CD4-positive, alpha-beta T cell treated with Interleukin-17A for 4 hours (primary cell): ENCODE data around the gene GABRG3.

ENCODE experiments used
- DNase-seq: peaks from one replicate; pipeline ENCODE4 v3.0.0-alpha.2; 2020; ENCODE audit warnings: mixed read lengths

Gene GABRG3

GRCh38 chr15:27250223-27250622 is 279.2 kb downstream of the GABRG3 start:
- no peak for DNase-seq

DNA sequence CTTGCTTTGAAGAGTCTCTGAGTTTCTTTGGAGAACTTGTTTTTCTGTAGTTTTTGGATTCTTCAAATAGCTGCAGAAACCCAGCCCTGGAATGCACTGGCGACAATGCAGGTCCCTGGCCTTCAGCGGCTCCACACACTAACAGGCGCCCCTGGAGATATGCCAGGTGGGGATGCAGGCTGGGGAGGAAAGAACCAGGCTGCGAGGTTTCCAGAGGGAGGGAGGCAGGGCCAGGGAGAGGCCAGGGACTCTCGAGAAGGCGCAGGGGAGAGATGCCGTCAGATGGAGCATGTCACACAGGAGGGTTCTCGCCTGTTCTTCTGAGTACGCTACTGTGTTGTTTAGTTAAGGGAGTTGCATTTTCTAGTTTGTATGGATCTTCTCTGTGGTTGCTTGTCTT is 283.1 kb downstream of the GABRG3 start:
- no peak for DNase-seq

DNA sequence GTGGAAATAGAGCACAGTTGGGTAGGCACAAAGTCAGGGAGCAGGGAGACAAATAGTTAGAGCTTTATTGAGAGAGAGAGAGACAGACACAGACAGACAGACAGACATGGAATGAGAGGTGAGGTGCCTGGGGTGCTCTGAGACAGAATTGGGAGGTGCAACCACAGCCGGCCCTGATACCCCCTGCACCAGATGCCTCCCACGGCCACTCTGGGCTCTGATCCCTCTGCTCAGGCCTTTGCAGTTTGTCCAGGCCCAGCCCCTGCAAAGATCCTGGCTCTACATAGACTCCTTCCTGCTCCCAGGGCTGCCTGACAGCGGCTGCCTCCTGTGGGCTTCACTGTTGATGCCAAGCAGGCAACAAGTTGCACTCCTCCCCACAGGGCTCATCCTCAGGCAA is 283.8 kb downstream of the GABRG3 start:
- no peak for DNase-seq

GRCh38 chr15:27256446-27256845 is 285.5 kb downstream of the GABRG3 start:
- DNase-seq: no peak

DNA sequence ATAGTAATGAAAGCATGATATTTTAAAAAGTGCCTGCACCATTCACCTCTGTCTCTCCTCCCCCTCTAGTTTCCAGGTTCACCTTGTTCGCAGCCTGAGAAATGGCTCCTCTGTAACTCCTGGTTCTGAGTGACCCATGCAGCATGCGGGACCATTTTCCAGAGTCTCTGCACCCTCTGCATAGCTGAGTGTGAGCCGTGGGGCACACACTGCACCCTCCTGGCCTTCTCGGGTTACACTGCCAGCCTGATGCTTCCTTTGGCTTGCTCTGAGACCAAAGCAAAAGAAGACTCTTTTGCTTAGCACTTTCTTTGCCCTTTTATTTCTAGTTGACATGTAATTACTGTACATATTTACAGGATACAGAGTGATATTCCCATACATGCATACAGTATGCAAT is 287.3 kb downstream of the GABRG3 start:
- DNase-seq: no peak

DNA sequence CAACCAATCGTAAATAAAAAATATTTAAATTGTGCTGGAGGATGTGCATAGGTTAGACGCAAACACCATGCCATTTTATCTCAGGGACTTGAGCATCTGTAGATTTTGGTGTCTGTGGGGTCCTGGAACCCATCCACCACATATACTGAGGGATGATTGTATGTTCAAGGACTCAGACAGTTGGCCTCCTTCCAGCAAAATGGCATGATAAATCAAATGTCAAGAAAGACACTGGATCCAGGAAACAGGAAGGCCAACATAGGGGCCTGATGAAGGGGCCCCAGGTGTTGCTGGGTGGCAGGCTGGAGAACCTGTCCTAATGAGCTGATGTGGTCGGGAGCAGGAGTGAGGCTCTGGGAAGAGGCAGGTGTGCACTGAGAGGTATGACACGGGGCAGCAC is 289.5 kb downstream of the GABRG3 start:
- DNase-seq: no peak

- DNase-seq: no peak
Observed at GRCh38 chr15:27268923-27269322, 297.9 kb downstream of the GABRG3 start.

DNA sequence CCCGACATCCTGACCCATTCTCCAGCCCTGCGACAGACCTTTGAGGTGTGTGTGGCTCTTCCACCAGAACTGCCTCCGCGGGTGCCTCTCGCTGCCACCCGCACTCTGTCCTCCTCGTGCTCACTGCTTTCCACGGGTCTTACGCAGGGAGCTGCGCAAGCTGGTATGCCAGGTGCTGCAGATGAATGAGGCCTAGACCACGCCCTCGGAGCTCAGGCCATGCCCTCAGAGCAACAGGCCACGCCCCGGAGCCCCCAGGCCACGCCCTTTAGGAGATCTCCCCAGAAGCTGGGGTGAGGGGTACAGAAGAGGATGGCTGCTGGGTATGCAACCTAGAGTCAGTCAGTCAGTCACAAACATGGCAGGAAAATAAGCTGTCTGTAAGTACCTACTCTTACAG is 300.3 kb downstream of the GABRG3 start:
- no peak for DNase-seq

- no peak for DNase-seq
Observed at GRCh38 chr15:27272427-27272826, 301.4 kb downstream of the GABRG3 start.

GRCh38 chr15:27273506-27273905 is 302.5 kb downstream of the GABRG3 start:
- DNase-seq: no peak

- no peak for DNase-seq
Observed at GRCh38 chr15:27278761-27279160, 307.8 kb downstream of the GABRG3 start.

DNA sequence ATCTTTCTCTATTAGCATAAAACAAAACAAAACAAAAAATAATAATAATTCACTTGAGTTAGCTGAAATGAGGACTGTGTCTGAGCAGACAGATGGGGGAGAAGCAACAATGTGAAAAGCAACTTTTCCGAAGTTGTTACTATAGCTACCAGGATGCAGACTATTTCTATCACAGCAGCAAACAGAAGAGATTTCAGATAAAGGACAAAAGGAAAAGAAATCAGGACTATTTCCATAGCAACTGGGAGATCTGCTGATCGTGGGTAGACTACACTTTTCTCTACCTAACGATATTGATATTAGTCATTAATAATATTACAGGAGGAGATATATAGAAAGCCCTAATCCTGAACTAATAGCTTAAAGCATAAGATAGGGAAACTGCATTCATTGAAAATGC is 321.7 kb downstream of the GABRG3 start:
- no peak for DNase-seq

GRCh38 chr15:27293607-27294006 is 322.6 kb downstream of the GABRG3 start:
- no peak for DNase-seq

- no peak for DNase-seq
Observed at GRCh38 chr15:27317736-27318135, 346.8 kb downstream of the GABRG3 start.

DNA sequence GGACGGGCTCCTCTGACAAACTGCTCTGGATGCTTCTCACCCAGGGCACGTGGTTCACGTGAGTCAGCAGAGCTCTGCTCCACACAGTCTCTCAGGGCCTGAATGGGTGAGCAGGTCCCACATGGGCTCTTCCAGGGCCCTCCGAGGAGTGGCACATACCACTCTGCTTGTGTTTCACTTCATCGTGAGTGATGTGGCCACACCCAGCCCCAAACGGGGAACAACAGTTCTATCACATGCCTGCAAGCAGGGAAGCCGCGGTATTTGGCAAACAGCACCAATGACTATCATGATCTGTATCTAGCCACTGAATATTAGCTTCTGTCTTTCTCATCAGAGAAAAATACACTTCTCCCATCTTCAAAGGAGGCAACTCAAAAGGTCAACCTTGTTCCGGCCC is 352.8 kb downstream of the GABRG3 start:
- DNase-seq: no peak

- no peak for DNase-seq
Observed at GRCh38 chr15:27324886-27325615, 354.1 kb downstream of the GABRG3 start.

DNA sequence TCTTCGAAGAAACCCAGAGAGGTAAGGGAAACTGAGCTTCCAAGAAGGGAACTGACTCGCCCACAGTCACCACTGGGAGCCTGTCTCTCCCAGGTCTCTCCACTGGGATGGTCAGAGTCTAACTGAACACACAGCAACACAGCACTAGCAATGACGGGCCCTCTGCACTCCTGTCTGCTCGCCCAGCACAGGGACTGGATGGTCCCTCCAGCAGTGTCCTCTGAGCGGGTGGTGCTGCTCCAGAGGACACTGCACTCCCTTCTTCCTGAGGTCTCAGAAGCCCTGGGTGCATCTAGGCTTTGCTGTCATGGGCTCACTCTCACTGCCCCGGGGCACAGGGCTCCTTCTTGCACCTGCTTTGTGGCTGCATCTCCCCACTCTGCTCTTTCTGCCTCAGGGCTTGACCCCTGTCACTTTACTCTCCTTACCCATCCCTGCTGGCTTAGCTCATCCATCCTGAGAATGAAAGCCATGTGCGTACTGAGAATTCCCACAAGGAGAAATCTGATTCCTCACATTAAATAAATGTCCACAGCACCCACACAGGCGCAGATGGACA is 356.6 kb downstream of the GABRG3 start:
- DNase-seq: no peak

GRCh38 chr15:27328186-27328585 is 357.2 kb downstream of the GABRG3 start:
- no peak for DNase-seq

DNA sequence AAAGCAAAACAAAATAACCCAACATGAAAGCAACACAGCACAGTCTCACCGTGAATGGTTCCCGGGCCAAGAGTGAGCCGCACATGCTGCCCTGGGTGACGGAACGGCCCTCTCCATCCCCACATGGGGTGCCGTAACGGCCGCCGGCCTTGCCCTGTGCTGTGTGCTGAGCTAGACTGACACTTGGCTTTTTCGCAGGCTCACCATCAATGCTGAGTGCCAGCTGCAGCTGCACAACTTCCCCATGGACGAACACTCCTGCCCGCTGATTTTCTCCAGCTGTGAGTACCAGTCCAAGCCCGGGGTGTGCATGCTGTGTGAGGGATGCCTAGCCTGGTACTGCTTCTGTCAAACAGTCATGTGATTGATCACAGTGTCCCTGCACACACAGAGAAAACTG is 357.6 kb downstream of the GABRG3 start:
- DNase-seq: no peak

GRCh38 chr15:27330326-27330725 is 359.3 kb downstream of the GABRG3 start:
- DNase-seq: no peak

DNA sequence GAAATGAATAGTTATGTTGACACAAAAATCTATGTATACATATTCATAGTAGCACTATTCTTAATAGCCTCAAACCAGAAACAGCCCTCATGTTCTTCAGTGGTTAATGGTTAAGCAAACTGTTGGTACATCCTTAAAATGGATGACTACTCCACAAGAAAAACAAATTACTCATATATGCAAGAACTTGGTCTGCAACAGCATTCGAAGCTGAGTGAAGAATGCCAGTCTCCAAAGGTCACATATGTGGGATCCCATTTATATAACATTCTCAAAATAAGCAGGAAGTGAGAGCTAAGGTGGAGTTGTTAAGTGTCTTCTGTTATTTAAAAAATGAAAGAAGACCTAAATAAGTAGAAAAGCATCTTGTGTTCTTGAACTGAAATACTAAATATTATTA is 365.7 kb downstream of the GABRG3 start:
- no peak for DNase-seq

DNA sequence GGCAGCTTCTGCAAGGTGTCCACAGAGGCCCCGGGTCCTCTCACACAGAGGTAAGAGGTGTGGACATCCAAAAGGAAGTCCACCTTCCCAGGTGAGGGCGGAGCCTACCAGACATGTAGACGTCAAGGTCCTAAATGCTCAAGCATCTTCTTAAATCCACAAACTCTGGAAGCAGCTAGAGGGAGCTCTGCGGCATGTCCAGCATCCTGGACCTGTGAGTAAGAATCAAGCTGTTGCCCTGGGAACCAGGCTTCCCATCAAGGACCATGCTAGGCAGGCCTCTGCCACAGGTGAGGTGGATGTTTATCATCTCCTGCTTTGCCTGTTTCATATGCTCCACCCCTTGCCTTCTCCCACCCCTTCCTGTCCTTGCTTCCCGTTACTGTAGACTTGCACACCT is 368.2 kb downstream of the GABRG3 start:
- DNase-seq: no peak

DNA sequence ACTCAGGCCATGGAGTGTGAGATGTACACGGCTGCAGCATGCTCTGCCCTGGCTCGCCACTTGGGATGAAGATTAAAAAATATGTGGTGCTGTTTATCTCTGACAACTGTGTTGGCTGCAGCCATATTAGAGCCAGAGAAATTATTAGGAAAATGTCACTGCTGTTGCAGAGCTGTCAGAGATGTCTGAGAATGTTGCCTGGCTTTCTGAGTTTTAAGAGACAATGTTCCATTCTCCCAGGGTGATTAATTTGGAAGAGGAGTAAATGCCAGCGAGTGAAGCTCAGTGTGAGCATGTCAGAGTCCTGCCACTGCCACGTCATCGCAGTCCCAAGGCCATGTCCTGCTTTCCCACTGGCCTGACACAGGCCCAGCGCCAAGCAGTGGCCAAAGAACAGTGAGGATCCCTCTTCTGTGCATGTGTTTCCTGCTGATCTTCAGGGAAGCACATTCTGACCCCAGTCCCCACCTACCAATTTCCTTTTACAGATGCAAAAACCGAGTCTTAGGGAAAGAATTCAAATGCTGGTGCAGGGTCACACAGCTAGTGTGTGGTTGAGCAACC is 370.9 kb downstream of the GABRG3 start:
- no peak for DNase-seq

DNA sequence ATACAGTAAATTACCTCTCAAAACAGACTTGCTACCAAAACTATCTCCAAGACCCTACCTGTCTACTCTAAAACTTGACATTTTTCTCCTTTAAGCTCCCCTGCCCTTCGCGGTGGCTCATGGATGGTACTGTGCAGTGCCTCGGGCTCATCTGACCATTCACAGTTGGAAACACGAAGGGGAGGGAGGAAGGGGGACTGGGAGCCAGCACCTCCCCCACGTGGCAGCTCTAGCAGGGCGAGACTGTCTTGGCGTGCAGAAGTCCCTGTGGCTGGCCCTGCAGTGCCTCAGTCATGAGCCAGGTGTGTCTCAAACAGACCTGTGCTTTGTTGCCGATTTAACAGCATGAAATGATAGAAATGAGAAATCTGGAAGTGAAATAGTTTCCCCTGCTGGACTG is 372.0 kb downstream of the GABRG3 start:
- DNase-seq: no peak

- no peak for DNase-seq
Observed at GRCh38 chr15:27352136-27352535, 381.2 kb downstream of the GABRG3 start.
